NCI-H2196 treated with DMSO at 0.1 percent for 48 hours (cell line): ENCODE results near the gene PANX2.
"Not testable (repeated sequence)": the region's sequence is repeated elsewhere in the genome, so short reads cannot be mapped to it uniquely, and the experiment has no call there.

ENCODE experiments used
- DNase-seq: peaks from one replicate; lab custom pipeline; 2025; ENCODE audit not compliant: unreplicated experiment; lab: John Stamatoyannopoulos, UW

PANX2 gene, protein sequence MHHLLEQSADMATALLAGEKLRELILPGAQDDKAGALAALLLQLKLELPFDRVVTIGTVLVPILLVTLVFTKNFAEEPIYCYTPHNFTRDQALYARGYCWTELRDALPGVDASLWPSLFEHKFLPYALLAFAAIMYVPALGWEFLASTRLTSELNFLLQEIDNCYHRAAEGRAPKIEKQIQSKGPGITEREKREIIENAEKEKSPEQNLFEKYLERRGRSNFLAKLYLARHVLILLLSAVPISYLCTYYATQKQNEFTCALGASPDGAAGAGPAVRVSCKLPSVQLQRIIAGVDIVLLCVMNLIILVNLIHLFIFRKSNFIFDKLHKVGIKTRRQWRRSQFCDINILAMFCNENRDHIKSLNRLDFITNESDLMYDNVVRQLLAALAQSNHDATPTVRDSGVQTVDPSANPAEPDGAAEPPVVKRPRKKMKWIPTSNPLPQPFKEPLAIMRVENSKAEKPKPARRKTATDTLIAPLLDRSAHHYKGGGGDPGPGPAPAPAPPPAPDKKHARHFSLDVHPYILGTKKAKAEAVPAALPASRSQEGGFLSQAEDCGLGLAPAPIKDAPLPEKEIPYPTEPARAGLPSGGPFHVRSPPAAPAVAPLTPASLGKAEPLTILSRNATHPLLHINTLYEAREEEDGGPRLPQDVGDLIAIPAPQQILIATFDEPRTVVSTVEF

DNA sequence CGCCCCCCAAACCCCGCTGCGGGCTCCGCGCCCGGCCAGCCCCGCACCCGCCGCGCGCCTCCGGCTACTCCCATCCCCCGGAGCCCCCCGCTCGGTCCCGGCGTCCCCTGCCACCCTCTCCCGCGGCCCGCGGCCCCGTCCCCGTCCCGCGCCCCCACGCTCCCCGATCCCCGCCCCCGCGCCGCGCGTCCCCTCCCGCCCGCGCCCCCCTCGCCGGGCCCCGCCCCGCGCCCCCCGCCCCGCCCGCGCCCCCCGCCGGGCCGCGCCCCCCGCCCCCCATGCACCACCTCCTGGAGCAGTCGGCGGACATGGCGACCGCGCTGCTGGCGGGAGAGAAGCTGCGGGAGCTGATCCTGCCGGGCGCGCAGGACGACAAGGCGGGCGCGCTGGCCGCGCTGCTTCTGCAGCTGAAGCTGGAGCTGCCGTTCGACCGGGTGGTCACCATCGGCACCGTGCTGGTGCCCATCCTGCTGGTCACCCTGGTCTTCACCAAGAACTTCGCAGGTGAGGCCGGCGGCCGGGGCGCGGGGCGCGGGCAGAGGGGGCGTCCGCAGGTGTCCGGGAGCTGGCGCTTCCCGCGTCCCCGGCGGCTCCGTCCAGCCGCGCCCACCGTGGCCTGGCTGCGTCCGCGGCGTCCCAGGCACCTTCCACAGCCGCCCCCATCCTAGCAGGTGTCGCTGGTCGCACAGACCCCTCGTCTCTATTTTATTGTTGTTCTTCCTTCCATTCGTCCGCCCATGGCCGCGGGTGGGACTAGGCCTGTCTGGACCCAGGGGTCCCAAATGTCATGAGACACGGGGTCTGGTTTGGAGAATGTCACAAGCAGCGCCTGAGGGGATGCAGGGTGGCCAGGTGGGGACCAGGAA is at the start of gene PANX2:
TSS of gene PANX2 (plus strand) at position 279 of the 866 bp plus-strand sequence. CDS start at position 279, 0 bp downstream.
- DNase-seq, result no peak

DNA sequence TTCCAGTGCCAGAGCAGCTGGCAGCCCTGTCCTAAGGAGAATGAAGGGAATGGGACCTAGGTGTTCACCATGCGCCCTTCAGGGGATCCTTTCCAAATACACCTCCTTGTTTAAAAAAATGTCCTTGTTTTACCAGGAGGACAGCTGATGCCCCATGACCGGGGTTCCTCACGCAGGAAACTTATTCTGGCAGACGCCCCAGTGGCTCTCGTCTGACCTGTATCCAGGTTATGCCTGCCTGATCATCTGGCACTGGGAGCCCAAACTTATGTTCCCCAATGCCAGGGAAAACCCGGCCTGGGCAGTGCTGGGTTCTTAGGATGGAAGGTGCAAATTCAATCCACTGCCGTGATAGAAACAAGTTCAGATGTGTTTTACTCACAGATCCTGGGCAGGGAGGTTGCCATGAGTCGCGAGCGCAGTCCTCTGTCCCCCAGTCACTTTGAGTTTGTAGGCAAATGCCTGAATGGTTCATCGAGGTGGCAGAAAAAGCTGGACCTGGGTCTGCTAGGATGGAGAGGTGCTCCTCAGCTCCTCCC is 49.3 kb upstream of the PANX2 start:
- DNase-seq, result no peak

DNA sequence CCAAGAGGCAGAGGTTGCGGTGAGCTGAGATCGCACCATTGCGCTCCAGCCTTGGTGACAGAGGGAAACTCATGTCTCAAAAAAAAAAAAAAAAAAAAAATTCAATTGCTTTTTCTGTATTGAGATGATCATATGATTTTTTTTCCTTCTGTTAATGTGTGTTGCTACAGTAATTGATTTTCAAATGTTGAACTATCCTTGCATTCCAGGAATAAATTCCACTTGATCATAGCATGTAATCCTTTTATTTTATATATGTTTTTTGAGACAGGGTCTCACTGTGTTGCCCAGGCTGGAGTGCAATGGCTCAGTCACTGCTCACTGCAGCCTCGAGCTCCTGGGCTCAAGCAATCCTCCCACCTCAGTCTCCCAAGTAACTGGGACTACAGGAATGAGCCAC is 47.4 kb upstream of the PANX2 start:
- DNase-seq, result no peak

DNA sequence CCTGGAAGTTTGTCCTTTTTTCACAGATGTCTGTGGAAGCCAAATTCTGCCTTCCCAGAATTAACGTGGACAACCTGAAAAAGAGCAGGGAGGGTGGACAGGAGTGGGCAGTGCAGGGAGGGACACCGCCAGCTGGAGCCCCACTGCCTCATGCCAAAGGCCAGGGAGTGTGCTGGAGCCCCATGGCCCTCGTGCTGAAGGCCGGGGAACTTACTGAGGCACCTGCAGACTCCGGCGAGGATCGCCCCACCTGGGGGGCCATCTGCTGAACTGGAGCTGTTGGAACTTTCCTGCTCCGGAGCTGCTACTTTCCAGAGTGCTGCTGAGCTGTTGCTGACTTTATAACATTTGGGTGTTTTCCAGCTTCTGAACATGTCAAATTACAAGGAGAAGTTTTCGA is 45.5 kb upstream of the PANX2 start:
- DNase-seq, result no peak

DNA sequence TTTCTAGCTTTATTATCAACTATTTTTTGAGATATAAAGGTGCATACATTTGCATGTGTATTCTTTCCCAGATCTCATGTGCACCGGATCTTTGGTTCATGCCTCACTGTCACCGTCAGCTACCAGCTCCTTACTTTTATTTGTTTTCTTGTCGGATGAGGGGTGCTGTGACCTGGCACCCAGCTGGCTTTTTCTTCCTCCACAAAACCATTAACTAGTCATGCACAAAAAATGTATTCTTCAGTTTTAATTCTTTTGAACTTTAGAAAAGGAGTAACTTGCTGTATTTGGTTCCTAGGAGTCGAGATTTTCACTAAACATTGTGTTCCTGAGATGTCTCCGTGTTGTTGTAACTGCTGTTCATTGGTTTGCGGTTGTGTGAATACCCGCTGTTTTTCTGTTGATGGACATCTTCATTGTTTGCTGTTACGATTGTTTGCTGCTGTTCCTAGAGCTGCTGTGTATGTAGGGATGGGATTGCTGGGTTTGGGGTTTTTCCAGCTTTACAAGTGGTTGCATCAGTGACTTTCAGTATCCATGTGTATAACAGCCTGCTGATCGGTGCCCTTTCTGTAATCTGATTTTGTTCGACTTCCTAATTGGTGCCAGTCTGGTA is 41.3 kb upstream of the PANX2 start:
- no peak for DNase-seq

DNA sequence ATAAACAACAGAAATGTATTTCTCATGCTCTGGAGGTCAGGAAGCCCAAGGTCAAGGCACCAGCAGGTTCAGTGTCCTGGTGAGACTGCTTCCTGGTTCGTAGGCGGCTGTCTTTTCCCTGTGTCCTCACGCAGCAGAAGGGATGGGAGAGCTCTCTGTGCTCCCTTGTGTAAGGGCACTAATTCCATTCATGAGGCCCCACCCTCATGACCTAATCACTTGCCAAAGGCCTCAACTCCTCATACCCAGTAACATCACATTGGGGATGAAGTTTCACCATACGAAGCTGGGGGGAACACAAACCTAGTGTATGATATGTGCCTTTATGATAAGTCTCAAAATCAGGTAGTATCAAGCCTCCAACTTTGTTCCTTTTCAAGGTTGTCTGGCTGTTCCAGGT is 38.6 kb upstream of the PANX2 start:
- DNase-seq, result no peak

DNA sequence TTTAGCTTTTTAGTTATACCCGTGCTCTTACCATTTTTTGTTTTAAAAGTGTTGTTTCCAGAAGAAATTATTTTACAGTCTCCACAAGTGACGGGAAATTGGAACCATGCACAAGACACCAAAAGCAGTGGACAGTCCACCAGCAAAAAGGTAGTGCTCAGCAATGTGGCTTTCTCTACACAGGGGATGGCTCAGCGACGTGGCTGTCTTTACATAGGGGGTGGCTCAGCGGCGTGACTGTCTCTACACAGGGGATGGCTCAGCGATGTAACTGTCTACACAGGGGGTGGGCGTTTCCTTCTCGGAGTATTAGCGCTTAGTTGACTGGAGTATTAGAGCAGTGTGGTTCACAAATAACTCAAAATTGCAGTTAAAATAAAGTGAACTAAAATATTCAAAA is 36.0 kb upstream of the PANX2 start:
- no peak for DNase-seq

DNA sequence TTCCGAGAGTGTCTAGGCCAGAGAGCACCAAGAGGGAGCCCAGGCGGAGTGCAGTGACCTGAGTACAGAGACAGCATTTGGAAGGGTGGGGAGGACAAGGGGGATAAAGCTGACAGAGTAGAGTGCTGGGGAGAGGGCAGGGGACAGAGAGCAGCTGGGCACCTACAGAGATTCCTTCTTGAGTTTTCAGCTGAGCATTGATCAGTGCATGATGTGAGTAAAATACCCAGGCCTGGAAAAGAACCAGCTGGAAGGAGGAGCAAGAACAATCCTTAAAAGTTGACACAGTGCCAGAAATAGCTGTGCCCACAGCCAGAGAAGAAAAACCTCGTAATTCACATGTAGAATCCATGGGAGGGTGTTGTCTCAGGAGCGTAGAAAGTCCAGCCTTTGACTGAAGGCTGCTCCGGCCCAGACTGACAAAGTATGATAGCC is 33.9 kb upstream of the PANX2 start:
- no peak for DNase-seq

DNA sequence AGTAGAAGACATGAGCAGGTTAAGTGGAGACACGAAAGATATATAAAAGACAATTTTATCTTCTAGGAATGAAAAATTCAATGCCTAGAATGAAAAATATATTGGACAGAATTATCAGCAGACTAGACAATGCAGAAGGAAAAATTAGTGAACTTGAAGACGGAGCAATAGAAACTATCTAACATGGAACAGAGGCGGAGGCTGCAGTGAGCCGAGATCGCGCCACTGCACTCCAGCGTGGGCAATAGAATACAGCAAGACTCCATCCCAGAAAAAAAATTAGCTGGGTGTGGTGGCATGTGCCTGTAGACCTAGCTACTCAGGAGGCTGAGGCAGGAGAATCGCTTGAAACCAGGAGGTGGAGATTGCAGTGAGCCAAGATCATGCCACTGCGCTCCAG is 33.3 kb upstream of the PANX2 start:
- DNase-seq, result not testable (repeated sequence)

DNA sequence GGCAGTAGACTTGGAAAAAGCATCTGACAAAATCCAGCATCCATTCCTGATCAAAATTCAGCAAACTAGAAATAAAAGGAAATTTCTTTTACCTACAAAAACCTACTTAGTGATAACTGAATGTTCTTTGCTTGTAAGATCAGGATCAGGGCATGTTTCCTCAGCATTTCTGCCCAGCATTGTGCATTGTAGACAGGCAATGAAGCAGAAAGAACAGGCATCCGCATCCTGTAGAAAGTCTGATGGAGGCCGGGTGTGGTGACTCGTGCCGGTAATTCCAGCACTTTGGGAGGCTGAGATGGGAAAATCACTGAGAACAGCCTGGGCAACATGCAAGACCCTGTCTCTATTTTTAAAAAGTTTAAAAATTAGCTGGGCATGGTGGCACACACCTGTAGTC is 32.5 kb upstream of the PANX2 start:
- DNase-seq, result no peak

DNA sequence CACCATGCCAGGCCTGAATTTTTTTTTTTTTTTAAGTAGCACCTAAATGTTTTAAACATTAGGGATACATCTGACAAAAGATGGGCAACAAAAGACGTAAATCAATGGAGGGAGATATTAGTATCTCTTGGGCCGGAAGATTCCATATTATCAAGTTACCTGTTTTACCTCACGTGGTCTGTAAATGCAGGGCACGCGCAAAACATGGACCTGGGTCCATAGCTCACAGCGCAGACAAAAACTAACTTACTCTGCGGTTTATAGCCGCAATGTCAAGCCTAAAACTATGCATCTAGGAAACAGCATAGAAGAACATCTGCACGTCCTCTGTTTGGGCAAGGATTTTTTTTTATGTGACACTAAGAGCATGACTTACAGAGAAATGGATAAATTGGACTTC is 31.5 kb upstream of the PANX2 start:
- no peak for DNase-seq

DNA sequence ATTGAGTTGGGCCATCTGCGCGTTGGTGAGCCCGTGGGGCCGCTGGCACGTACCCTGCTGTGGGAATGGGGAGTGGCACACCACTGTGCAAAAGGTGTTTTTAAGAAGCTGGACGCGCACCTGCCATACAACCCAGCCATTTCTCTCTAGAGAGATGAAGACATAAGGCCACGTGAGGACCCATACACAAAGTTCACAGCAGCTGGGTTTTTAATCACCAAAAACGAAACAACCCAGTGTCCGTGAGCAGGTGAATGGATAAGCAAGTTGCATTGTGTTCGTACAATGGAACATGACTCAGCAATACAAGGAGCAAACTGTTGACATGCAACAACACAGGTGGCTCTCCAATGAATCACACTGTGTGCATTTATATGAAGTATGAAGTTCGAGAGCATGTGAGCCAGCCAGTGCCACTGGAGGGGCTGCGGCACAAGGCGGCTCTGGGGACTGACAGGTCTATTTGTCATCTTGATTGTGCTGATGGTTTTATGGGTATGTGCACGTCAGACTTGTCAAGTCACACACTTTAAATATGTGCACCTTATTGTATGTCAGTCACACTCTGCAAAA is 30.6 kb upstream of the PANX2 start:
- DNase-seq, result no peak

DNA sequence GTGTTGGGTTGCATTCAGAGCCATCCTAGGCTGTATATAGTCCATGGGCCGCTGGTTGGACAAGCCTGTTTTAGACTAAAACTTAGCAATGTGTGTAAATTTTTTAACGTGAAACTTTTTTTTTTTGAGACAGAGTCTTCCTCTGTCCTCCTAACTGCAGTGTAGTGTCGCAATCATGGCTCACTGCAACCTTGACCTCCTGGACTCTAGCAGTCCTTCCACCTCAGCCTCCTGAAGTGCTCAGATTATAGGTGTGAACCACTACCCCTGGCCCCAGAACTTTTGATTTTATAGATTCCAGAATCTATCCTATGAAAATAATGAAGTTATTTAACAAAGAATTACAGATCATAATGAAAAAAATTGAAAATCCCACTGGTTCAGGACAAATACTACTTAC is 29.9 kb upstream of the PANX2 start:
- DNase-seq, result no peak

DNA sequence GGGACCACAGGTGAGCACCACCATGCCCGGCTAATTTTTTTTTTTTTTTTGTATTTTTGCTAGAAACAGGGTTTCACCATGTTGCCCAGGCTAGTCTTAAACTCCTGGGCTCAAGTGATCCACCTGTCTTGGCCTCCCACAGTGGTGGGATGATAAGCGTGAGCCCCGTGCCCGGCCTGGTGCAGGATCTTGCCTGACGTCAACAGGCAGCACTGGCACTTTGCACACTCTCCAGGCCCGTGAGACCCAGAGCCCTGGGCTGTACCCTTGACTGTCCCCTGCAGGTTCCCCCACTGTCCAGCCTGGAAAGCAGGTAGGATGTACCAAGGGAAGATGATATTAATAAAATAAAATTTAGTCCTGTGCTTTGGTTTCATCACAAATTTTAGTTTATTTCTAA is 29.1 kb upstream of the PANX2 start:
- no peak for DNase-seq

DNA sequence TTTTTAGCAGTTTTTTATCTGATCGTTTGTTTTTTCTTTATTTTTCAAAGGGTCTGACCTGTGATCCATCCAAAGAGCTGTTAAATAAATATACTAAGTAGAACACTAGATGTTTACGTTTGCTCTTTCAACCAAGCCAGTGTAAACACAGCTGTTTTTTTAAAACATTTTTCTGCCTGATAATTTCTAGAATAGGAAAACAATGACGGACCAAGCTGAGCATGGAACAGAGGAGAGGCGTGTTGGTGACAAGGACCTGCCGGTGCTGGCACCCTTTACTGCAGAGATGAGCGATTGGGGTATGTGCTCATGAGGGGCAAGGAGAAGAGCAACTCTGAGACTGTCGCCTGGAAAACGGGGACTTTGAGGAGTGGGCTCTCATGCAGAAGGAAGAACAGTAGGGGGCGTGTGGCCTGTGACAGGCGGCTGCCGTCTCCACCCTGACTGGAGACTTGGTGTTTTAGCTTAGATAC is 28.6 kb upstream of the PANX2 start:
- no peak for DNase-seq

DNA sequence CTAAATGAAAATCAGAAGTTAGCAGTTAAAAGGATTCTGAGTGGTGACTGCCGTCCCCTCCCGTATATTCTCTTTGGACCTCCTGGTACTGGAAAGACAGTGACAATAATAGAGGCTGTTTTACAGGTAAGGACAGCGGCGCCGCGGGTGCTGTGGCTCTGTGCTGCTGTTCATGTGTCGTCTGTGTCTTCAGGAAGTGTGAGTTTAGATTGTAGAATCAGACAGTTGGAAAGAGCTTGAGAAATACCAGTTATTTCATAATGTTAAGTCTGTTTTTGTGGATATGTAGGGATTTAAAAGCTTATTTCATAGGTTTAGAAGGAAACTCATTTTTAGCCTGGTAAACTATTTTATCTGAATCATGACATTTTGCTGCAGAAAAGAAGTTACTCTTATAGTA is 27.4 kb upstream of the PANX2 start:
- DNase-seq, result no peak

DNA sequence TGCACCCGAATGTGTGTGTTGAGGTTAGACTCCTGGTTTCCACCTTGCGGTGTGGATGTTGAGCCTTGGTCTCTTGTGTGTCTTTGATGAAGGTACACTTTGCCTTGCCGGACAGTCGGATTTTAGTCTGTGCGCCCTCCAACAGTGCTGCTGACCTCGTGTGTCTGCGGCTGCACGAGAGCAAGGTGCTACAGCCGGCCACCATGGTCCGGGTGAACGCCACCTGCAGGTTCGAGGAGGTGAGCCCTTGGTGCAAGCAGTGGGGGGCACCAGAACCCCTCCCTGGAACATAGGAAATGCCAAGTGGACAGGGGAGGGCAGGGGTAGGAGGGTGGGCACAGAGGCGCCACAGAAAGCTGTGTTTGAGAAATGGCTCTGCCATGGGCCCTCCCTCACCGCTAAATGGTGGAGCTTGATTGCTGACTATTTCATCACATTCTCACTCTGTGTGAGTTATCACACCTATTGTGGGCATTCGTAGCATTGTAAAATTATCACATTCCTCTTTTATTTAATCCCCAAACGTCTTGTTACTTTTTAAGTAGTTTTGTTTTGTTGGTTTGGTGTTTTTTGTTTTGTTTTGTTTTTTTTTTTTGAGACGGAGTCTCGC is 26.4 kb upstream of the PANX2 start:
- no peak for DNase-seq

DNA sequence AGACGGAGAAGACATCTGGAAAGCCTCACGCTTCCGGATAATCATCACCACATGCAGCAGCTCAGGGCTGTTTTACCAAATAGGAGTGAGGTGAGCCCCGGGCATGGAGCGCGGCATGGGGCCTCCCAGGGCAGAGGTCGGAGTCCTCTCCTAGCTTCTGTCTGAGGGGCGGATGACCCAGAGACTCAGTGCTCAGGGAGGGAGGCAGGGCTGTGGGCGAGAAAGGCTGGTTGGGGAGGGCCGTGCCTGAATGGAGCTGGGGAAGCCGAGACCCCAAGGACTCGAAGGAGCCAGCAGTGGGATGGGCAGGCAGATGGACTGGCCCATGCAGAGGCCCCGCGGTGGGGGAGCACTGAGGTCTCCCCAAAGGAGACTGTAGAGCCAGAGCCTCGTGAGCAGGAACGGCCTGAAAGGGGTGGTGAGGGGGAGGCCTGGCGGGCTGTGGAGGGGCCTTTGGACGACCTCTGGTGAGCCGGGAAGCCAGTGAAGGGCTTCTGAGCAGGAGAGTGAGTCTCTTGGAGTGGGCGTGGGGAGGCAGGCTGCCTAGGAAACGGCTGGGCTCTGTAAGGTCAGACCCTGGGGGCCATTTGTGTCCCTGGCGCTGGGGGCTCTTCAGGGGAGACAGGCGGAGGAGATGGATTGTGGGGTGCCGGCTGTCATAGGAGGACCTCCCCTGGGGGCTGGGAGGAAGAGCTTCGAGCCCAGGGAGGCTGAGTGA is 24.7 kb upstream of the PANX2 start:
- no peak for DNase-seq

DNA sequence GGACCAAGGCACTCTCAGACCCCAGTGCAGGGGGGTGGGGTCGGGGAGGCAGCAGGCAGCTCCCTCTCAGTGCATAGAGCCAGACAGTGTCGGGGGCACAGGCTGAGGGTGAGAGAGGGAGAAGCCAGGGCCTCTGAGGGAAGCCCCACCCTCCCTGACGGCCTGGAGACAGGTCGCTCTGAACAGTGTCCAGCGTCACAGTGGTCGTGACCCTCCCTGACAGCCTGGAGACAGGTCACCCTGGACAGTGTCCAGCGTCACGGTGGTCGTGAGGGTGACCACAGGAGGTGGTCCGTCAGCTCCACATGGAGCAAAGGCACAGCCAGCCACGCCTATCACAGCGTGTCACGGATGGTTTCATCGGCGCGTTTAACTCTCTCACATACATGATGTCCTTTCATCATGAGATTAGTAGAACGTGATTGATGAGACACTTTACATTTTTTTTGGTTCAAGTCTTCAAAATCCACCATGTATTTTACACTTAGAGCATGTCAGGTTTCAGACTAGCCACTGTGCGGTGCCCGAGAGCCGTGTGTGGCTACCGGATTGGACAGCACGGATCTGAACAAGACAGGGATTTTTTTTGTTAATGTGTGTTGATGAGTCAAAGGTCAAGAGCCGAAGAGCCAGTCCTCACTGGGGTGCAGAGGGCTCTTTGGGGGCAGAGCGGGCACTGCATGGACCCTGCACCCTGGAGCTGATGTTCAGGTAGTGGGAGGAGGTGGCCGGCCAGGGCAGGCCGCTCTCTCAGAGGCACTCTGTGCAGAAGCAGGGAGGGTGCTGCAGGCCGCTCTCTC is 23.9 kb upstream of the PANX2 start:
- no peak for DNase-seq
